ENCODE measurements around the gene PM20D1.
"Not testable (repeated sequence)": the region's sequence is repeated elsewhere in the genome, so short reads cannot be mapped to it uniquely, and the experiment has no call there.

- not testable (repeated sequence) for TF ChIP-seq CTCF (IDR thresholded peaks at IDR 0.05 in 8 of 11, conservative IDR thresholded peaks at IDR 0.05 in 3 of 11); POLR2AphosphoS5 (IDR thresholded peaks at IDR 0.05)
Measured at GRCh38 chr1:205890631-205891030, 40.7 kb upstream of the PM20D1 start.

Data from spleen (tissue), 7 donors.